Activated naive CD4-positive, alpha-beta T cell treated with anti-CD3 and anti-CD28 coated beads, Interleukin-2, amount 50 U/mL, for 16 hours (primary cell): ENCODE data around the gene DRAP1.

ENCODE experiments used
- DNase-seq: peaks from one replicate; pipeline ENCODE4 v3.0.0-alpha.2; 2020

Gene DRAP1

GRCh38 chr11:65965986-65966762, 46.9 kb downstream of the DRAP1 start:
- no peak for DNase-seq

DNA sequence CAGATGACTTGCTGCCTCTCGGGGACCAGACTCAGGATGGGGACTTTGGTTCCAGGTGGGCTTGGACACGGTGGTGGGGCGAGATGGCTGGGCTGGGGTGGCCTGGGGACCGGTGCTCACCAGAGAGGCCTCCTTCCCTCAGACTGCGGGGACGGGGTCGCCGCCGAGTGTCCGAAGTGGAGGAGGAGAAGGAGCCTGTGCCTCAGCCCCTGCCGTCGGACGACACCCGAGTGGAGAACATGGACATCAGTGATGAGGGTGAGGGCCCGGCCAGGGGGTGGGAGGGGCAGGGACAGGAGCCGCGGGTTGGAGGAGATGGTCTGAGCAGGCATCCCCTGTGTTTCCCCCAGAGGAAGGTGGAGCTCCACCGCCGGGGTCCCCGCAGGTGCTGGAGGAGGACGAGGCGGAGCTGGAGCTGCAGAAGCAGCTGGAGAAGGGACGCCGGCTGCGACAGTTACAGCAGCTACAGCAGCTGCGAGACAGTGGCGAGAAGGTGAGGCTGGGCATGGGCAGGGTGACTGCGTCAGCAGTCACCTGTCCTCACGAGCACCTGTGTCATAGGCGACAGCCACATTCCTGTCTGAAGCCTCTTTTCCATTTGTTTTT, 48.2 kb downstream of the DRAP1 start:
- DNase-seq, result peak; percentile 8

DNA sequence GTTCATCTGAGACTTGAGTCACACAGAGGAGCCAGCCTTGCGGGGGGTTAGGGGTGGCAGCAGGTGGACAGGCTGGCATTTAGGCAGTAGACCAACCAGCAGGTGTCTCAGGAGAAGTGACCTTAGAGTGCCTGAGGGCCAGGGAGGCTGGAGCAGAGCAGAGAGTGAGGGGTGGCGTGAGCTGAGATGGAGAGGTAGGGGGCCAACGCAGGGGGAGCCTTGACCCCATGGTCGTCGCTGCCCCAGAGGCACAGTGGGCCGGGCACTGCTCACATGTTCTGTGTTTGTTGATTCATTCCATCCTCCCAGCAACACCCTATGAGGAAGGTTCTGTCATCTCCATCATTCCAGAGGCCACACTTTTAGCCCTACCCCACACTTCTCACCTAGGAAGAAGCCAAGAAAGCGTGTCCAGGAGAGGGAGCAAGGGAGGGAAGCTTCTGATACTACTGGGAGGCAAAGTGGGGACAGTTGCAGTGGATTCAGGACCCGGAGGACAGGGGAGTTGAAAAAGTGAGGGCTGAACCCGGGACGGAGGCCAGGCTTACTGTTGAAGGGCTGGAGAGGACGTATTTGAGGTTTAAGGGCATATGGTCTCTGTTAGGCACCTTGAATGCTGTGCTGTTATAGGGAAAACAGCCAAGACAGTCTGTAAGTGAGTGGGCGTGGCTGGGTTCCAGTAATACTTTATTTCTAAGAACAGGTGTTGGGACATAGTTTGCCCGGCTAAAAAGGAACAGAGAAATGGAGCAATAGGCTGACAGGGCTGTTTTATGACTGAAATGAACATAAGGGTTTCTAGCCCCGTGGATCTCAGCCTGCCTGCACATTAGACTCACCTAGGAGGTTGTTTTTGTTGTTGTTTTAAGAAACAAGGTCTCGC, 49.6 kb downstream of the DRAP1 start:
- DNase-seq, result no peak
